Hematopoietic multipotent progenitor cell treated with erythropoietin and hydrocortisone succinate and interleukin-3 and kit ligand, for 15 days (in vitro differentiated cells): Measurements from ENCODE around the gene PSME3.

Experiments
- DNase-seq: peaks from one replicate; pipeline ENCODE4 v3.0.0-alpha.2; 2015; ENCODE audit warnings: low spot score

PSME3 gene

DNA sequence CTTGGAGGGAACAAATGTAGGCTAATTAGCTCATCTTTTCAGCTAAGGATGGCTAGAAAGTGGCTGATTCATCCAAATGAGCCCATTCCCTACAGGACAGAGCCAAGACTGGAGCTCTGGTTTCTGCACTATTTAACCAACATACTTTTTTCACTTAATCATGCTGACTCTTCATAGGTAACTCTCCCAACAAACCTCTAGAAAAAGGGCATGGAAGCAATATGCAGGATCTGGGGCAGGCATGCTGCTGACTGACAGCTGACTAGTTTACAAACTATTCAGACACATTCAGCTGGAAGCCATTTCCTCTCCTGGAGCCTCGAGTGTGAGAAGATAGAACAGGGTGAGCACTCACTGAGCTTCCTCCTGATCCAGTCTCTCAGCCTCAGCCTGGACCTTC lies 15.3 kb upstream of the PSME3 start:
- DNase-seq, result no peak

GRCh38 chr17:42818379-42818778 lies 14.8 kb upstream of the PSME3 start:
- DNase-seq, result no peak

DNA sequence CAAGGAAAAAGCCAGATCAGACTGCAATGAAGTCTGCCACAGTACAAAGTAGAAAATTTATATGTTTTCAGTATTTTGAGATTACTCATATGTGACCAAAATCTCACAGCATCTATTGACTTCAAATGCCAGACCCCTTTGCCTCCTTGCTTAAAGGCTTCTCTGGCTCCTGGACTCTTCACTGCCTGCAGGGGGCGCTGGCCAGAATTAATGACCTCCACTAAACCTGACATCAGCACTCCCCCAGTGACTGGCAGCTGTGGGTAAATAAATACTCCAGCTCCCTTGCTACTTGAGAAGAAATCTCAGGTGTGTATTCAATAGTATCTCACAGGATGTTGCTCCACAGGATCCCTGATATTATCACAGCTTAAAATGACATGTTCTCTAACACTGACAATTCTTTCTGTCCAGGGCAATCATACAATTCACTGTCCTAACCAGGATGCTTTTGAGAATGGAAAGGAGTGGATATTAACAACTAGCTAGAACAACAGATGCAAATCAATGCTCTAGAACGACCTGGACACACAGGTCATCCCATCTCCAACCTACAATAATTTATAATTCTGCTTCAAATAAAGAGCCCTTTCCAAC lies 13.2 kb upstream of the PSME3 start:
- peak; percentile 76 for DNase-seq

DNA sequence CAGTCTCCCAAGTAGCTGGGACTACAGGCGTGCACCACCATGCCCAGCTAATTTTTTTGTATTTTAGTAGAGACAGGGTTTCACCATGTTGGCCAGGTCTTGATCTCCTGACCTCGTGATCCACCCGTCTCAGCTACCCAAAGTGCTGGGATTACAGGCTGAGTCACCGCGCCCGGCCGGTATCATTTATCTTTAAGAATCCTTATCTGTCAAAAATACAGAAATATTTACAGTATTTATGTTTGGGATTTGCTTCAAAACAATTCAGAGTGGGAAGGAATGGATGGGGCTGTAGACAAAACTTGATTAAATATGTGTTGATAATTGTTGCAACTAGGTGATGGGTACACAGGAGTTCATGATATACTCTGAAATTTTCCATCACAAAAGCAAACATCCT lies 12.0 kb upstream of the PSME3 start:
- DNase-seq, result no peak

DNA sequence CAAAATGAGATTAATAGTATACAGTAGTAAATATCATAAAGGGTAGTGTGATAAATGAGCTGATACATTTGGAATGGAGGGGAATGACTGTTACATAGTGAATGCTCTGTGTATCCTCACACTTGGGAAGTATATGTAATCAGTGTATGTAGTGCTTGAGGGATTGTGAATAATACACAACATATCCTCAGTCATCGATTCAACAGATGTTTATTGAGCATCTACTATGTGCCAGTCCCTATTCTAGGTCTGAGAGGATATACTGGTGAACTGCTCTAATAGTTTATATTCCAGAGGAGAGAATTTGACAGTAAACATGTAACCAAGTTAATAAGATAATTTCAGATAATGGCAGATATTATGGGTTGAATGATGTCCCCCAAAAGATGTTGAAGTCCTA lies 5.7 kb upstream of the PSME3 start:
- no peak for DNase-seq

DNA sequence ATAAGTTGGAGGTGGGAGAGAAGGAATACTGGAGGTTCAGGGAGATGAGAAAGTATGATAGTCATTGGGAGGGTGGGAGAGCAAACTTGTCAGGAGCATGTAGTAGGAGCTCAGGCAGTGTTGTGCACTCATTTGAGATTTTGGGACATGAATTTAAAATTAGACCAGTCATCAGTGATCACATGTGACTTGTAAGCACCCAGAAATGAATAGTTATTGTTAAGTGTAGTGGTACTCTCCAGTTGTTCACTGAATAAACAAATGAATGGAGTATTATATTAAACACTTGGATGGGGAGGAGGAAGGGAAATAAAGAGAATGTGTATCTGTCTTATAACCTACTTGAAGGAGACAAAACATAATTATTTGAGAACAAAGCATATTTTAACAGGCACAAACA lies 2.2 kb upstream of the PSME3 start:
- DNase-seq, result no peak

DNA sequence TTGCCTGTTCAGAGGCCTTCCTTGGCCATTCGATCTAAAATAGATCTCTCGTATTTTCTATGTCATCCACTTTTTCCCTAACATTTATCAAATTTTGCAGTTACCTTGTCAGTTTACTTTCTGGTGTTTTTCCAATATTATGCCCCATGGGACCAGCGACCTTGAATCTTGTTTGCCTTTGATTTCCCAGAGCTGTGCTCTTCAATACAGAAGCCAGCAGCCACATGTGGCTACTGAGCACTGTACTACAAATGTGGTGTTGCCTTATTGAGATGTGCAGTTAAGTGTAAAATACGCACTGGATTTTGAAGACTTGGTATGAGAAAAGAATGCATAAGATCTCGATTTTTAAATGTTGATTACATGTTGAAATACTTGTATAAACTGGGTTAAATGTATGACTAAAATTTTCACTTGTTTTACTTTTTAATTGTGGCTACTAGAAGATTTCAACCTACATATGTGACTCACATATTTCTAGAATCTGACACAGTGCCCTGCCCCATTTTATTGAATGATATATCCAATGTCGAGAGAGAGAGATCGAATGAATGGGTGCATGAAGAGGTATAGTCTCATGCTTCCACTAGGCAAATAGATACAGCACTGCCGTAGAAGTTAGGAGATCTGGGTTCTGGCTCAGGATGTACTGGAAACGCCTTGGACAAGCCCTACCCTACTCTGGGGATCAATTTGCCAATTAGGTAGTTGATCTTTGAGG lies 824 bp upstream of the PSME3 start:
- no peak for DNase-seq

DNA sequence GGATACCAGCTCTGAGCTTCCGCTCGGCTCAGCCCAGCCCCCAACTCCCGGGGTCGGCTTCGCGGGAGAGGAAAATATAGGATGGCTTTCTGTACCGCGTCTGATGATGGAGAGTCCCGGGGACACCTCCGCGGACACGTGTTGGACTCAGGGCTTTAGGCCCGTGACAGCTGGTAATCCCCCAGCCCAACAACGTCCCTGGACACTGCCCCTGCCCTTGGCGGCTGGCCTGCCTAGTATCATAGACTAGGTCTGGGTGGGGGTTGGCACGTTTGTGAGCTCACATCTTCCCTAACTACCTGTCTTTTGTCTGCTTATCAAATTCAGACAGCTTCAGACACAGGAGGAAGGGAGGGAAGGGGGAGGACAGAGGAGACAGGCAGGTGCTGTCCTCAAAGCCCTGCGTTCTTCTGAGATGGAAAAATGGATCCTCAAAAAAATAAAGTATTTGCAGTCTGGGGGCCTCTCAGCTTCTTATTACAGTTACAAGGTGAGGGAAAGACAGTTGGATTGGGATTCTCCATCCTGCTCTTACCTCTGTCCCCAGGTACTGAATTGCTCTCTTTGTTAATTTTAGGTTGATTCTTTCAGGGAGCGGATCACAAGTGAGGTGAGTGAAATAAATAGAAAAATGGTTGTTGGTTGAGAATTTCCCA lies 698 bp downstream of the PSME3 start:
- DNase-seq, result no peak

DNA sequence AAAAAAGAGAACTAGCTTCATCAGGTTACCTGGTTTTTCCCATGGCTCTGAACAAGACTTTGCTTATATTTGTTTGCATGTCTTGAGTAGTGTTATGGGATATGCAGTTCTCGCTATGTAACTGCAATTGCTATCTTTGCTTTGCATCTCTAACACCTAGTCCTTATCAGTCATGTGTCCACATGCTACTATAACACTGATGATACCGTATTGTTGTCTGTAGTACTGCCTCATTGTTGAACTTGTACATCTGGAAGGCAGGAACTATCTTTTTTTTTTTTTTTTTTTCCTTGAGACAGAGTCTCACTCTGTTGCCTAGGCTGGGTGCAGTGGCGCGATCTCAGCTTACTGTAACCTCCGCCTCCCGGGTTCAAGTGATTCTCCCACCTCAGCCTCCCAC lies 2.5 kb downstream of the PSME3 start:
- no peak for DNase-seq

- no peak for DNase-seq
Observed at GRCh38 chr17:42841975-42842685, 8.9 kb downstream of the PSME3 start.

DNA sequence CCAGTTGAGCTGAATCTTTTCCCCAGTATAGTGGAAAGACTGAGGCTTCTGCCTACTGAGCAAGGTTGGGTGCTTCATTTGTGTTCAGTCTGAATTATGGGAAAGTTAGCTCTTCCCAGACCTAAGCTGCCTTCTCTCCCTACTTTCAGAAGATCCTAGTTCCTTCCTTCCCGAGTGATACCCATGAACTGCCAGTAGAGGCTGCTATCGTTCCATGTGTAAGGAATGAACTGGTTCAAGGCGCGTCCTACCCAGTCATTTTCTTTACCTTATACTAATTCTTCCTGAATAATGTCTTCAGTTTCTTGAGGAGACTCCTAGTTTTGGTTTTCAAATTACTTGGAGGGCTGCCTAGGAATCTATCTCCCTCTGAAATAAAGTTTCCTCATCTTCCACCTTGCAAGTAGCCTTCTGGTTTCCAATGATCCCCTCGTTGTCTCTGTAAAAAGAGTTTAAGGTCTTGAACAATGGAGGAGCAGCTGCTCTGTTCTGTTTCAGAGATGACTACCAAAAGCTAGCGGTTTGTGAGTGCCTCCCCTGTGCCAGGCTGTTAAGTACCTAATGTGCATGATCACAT lies 10.2 kb downstream of the PSME3 start:
- peak; percentile 64 for DNase-seq

DNA sequence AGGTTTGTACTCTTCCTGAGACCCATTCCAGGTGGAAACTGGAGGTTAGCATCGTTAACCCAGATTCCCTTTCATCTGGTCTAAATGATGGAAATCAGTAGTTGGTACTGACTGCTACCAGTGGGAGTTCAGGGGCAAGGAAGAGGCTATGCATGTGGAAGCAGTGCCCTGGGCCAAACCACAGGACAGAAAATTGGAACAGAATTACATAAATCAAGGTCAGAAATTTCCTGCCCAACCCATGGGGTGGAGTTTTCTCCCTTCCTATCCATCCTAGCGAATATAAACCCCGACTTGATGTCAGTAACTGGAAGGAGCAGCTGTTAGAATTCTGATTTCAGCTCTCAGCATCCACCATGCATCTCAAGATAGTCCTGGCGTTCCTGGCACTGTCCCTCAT lies 11.1 kb downstream of the PSME3 start, which contains the start of gene AOC2:
AOC2 (plus strand) TSS at position 310 of the 400 bp plus-strand sequence; CDS start at position 357, 47 bp downstream.
- DNase-seq, result no peak

GRCh38 chr17:42844761-42845555 lies 11.8 kb downstream of the PSME3 start:
- DNase-seq, result no peak

DNA sequence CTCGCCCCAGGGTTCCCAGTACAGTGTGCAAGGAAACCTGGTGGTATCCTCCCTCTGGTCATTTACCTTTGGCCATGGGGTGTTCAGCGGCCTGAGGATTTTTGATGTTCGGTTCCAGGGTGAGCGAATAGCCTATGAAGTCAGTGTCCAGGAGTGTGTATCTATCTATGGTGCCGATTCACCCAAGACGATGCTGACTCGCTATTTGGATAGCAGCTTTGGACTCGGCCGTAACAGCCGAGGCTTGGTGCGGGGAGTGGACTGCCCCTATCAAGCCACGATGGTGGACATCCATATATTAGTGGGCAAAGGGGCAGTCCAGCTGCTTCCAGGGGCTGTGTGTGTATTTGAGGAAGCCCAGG lies 12.3 kb downstream of the PSME3 start:
- DNase-seq, result no peak

- DNase-seq, result no peak
Observed at GRCh38 chr17:42845918-42846593, 12.9 kb downstream of the PSME3 start.

DNA sequence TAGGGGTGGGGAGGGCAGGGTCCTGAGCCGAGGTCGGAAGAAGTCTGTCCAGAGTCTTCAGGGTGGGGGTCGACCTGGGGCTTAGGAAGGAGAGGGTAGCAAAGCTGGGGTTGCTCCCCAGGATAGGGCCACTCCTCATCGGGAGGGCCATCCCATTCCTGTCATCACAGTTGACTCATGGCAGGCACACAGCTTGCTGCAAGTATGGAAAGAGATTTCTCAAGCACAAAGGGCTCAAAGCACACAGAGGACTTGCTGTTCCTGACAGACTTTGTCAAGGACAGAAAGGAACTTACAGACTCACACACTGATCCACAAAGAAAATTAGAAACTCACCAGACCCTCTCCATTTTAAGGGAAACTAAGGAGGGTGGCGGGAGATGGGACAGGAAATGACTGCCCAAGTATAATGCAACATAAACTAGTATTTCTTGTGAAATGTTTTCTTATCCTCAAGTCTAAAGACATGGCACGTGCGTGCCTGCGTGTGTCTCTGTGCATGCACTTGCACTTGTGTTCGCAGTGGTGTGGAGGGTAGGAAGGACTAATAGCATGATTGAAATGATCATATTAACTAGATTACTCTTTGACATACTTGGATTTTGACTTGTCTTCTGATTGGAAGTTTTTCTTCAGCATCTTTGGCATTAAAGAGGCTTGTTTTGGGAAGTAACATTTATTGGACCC lies 13.5 kb downstream of the PSME3 start:
- DNase-seq, result no peak

DNA sequence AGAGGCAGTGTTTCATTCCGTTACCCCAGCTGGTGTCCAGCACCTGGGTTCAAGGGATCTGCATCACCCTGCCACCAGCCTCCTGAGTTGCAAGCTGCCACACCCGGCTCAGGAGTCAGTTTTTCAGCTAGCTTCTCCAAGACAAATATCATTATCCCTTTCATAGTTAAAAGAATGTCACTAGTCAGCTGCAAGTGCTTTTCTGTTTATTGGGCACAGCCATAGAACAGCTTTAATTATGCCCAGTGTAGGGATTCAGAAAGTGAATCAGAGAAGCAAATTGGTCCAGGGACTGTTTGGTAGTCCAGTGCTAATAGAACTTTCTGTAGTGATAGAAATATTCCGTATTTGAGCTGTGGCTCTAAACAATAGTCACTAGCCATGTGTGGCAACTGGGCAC lies 14.9 kb downstream of the PSME3 start:
- DNase-seq, result no peak

DNA sequence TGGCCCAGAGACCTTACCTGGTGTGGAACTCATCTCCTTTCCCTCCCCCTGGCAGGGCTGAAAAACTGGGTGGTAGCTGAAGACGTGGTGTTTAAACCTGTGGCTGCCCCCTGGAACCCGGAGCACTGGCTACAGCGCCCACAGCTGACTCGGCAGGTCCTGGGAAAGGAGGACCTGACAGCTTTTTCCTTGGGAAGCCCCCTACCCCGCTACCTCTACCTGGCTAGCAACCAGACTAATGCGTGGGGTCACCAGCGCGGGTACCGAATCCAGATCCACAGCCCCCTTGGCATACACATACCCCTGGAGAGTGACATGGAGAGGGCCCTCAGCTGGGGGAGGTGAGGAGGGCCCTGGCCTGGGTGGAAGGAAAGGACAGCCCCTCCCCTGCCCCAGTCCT lies 15.8 kb downstream of the PSME3 start:
- no peak for DNase-seq

GRCh38 chr17:42849451-42850181 lies 16.4 kb downstream of the PSME3 start:
- DNase-seq, result no peak

DNA sequence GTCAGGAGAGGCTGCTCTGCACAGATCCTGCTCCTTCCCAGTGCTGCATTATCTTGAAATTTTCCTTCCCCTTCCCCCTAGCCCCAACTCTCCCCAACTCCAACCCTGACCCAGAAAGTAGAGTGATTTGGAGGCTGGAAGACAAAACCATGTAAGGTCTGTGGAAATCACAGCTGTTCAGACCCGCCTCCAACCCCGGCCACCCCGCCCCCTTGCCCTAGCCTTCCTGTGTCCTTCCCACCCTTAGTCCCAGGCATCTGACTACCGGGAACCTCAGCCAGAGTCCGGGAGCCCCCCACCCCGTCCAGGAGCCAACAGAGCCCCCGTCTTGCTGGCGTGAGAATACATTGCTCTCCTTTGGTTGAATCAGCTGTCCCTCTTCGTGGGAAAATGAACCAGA lies 17.8 kb downstream of the PSME3 start, which contains the start of gene AOC3:
AOC3 (plus strand) TSS at position 246 of the 400 bp plus-strand sequence; CDS start at position 391, 145 bp downstream.
- DNase-seq, result no peak
